IMR-90 (cell line): Measurements from ENCODE around the gene BPIFA3. TPM values are rescaled to one million over a fixed set of nuclear protein-coding genes. Genes with fewer than 3 reads are reported as not detected.

Experiments
- ATAC-seq: fragments of 200-7000 bp; cut with Tn5 transposase; 2 replicates; pipeline ENCODE4 v1.9.1; 2020; ENCODE audit warnings: low read depth, mild to moderate bottlenecking, moderate library complexity
- BruUV-seq: library from RNA; stranded (reverse); fragments of 400-500 nt; replicated peaks from 2 replicates; lab custom pipeline; 2021; lab: Mats Ljungman, UMichigan
- CTCF ChIA-PET: fragments of 300-600 bp; formaldehyde crosslinking; extraction: SDS; loops from one replicate; lab custom pipeline; 2021; ENCODE audit warnings: antibody characterized with exemption; lab: Yijun Ruan, JAX
- POLR2A ChIA-PET: fragments of 300-600 bp; sonication (Branson Sonifier 250); formaldehyde crosslinking; loops from one replicate; lab custom pipeline; 2022; ENCODE audit warnings: antibody characterized with exemption; ENCODE audit not compliant: unreplicated experiment; lab: Charles Lee
- DNase-seq: peaks from one replicate; pipeline ENCODE4 v3.0.0; 2013
- H2AFZ ChIP-seq: replicated peaks from 2 replicates; pipeline ENCODE3; 2013; ENCODE audit warnings: low read length, mild to moderate bottlenecking; ENCODE audit not compliant: poor library complexity
- H2AK5ac ChIP-seq: 2 replicates; pipeline ENCODE4 v1.6.1; 2013; ENCODE audit warnings: low read depth, low read length, inconsistent platforms
- H2AK9ac ChIP-seq: replicated peaks from 2 replicates; pipeline ENCODE3; 2013; ENCODE audit warnings: mild to moderate bottlenecking, low read depth, low read length, moderate library complexity; ENCODE audit not compliant: poor library complexity
- H2BK120ac ChIP-seq: 2 replicates; pipeline ENCODE4 v1.6.1; 2013; ENCODE audit warnings: low read depth, low read length, inconsistent platforms
- H2BK15ac ChIP-seq: 3 replicates; pipeline ENCODE4 v1.6.1; 2013; ENCODE audit warnings: low read depth, low read length, inconsistent platforms
- H2BK20ac ChIP-seq: 2 replicates; pipeline ENCODE4 v1.6.1; 2013; ENCODE audit warnings: low read depth, mild to moderate bottlenecking, inconsistent platforms, low read length, moderate library complexity
- H2BK5ac ChIP-seq: 2 replicates; pipeline ENCODE4 v1.6.1; 2013; ENCODE audit warnings: mild to moderate bottlenecking, low read depth, low read length, inconsistent platforms; ENCODE audit not compliant: poor library complexity, severe bottlenecking
- H3K14ac ChIP-seq: replicated peaks from 2 replicates; pipeline ENCODE4 v1.6.1; 2013; ENCODE audit warnings: low read depth, low read length, inconsistent platforms
- H3K18ac ChIP-seq: 2 replicates; pipeline ENCODE4 v1.6.1; 2013; ENCODE audit warnings: low read depth, low read length, control low read depth
- H3K23ac ChIP-seq: 2 replicates; pipeline ENCODE4 v1.6.1; 2013; ENCODE audit warnings: low read depth, low read length, inconsistent platforms
- H3K27ac ChIP-seq: 2 replicates; pipeline ENCODE4 v1.5.1; 2013; ENCODE audit warnings: mild to moderate bottlenecking, control low read depth, low read length; ENCODE audit not compliant: insufficient read depth
- H3K27me3 ChIP-seq: 2 replicates; pipeline ENCODE4 v1.6.1; 2013; ENCODE audit warnings: low read length; ENCODE audit not compliant: control insufficient read depth, insufficient read depth
- H3K36me3 ChIP-seq: 2 replicates; pipeline ENCODE4 v1.6.1; 2013; ENCODE audit warnings: low read length, mixed read lengths; ENCODE audit not compliant: control insufficient read depth, insufficient read depth
- H3K4ac ChIP-seq: 2 replicates; pipeline ENCODE4 v1.6.1; 2013; ENCODE audit warnings: low read depth, low read length, inconsistent platforms
- H3K4me1 ChIP-seq: 2 replicates; pipeline ENCODE4 v1.6.1; 2013; ENCODE audit warnings: low read length, mixed read lengths; ENCODE audit not compliant: control insufficient read depth, insufficient read depth
- H3K4me2 ChIP-seq: 2 replicates; pipeline ENCODE4 v1.6.1; 2013; ENCODE audit warnings: low read depth, mild to moderate bottlenecking, control low read depth, low read length, moderate library complexity
- H3K4me3 ChIP-seq: 2 replicates; pipeline ENCODE4 v1.5.1; 2013; ENCODE audit warnings: low read depth, mild to moderate bottlenecking, control low read depth, low read length, moderate library complexity; ENCODE audit not compliant: insufficient read depth
- H3K56ac ChIP-seq: 2 replicates; pipeline ENCODE4 v1.6.1; 2013; ENCODE audit warnings: low read length, inconsistent platforms; ENCODE audit not compliant: insufficient read depth; ENCODE audit errors: extremely low read depth
- H3K79me1 ChIP-seq, 2 experiments: 2 replicates each; pipeline ENCODE4 v1.6.1; 2013; ENCODE audit warnings: low read length in 2 of 2, inconsistent platforms in 1 of 2, low read depth in 1 of 2
- H3K9ac ChIP-seq: 2 replicates; pipeline ENCODE4 v1.6.1; 2013; ENCODE audit warnings: low read depth, low read length, control low read depth
- H3K9me1 ChIP-seq: 2 replicates; pipeline ENCODE4 v1.6.1; 2013; ENCODE audit warnings: low read length, inconsistent platforms; ENCODE audit not compliant: insufficient read depth
- H3K9me3 ChIP-seq: 2 replicates; pipeline ENCODE4 v1.6.1; 2013; ENCODE audit warnings: low read length; ENCODE audit not compliant: control insufficient read depth, insufficient read depth
- H4K20me1 ChIP-seq: 2 replicates; pipeline ENCODE4 v1.6.1; 2013; ENCODE audit warnings: low read length, inconsistent platforms; ENCODE audit not compliant: insufficient read depth
- H4K5ac ChIP-seq: 2 replicates; pipeline ENCODE4 v1.6.1; 2013; ENCODE audit warnings: mild to moderate bottlenecking, low read depth, low read length, control low read depth
- H4K8ac ChIP-seq, 2 experiments: 2 replicates each; pipeline ENCODE4 v1.6.1; 2013; ENCODE audit warnings: low read depth in 2 of 2, low read length in 2 of 2, control low read depth in 1 of 2, inconsistent platforms in 1 of 2
- H4K91ac ChIP-seq: 2 replicates; pipeline ENCODE4 v1.6.1; 2013; ENCODE audit warnings: low read depth, low read length, inconsistent platforms; ENCODE audit not compliant: insufficient read depth
- BHLHE40 ChIP-seq: fragments of 150-350 bp; IDR thresholded peaks from 2 replicates; pipeline ENCODE4 v1.6.1; 2016; ENCODE audit warnings: mild to moderate bottlenecking, low read depth, low read length
- CEBPB ChIP-seq: IDR thresholded peaks from 2 replicates; pipeline ENCODE4 v1.6.1; 2012; ENCODE audit warnings: low read depth, low read length, improper control_type of control experiment
- CHD1 ChIP-seq: IDR thresholded peaks from 2 replicates; pipeline ENCODE4 v1.6.1; 2012; ENCODE audit warnings: low read depth, low read length, improper control_type of control experiment
- FOS ChIP-seq: fragments of 150-350 bp; IDR thresholded peaks from 2 replicates; pipeline ENCODE4 v1.6.1; 2016; ENCODE audit warnings: low read depth, low read length
- MAFK ChIP-seq: IDR thresholded peaks from 2 replicates; pipeline ENCODE4 v1.6.1; 2012; ENCODE audit warnings: low read depth, low read length, improper control_type of control experiment
- MAZ ChIP-seq: IDR thresholded peaks from 2 replicates; pipeline ENCODE4 v1.6.1; 2012; ENCODE audit warnings: low read depth, mild to moderate bottlenecking, low read length, improper control_type of control experiment, moderate library complexity, borderline replicate concordance
- MXI1 ChIP-seq: IDR thresholded peaks from 2 replicates; pipeline ENCODE4 v1.6.1; 2012; ENCODE audit warnings: low read depth, mild to moderate bottlenecking, low read length, moderate library complexity, borderline replicate concordance
- NFE2L2 ChIP-seq: fragments of 150-350 bp; IDR thresholded peaks from 2 replicates; pipeline ENCODE4 v1.6.1; 2016; ENCODE audit warnings: low read depth, mild to moderate bottlenecking, low read length
- RAD21 ChIP-seq: IDR thresholded peaks from 2 replicates; pipeline ENCODE4 v1.6.1; 2012; ENCODE audit warnings: low read length, improper control_type of control experiment
- RFX5 ChIP-seq: IDR thresholded peaks from 2 replicates; pipeline ENCODE4 v1.8.0; 2012; ENCODE audit warnings: low read depth, mild to moderate bottlenecking, low read length, moderate library complexity
- SMC3 ChIP-seq: fragments of 150-350 bp; IDR thresholded peaks from 2 replicates; pipeline ENCODE4 v1.6.1; 2016; ENCODE audit warnings: low read depth, mild to moderate bottlenecking, antibody characterized with exemption, low read length, moderate library complexity
- USF2 ChIP-seq: fragments of 150-350 bp; IDR thresholded peaks from 2 replicates; pipeline ENCODE4 v1.6.1; 2017; ENCODE audit warnings: mild to moderate bottlenecking, antibody characterized with exemption, low read length, low read depth
- WGBS, 2 experiments: methylation state at CpG; one replicate each; pipeline versions ENCODE4 v1.1.5 to v1.1.7; 2013; ENCODE audit warnings: missing lambda C conversion rate in 2 of 2; ENCODE audit not compliant: insufficient read length in 1 of 2; ENCODE audit errors: extremely low coverage in 2 of 2; 5-methylcytosine and 5-hydroxymethylcytosine counted together
- dilution Hi-C: fragments of 300-500 bp; cut with HindIII; formaldehyde crosslinking; loops from one replicate; pipeline ENCODE4 v1.14.3; 2018; ENCODE audit warnings: low sequenced_read_pairs; ENCODE audit not compliant: unreplicated experiment
- in situ Hi-C: fragments of 300-500 bp; cut with MboI; formaldehyde crosslinking; loops from 3 replicates; pipeline ENCODE4 v1.14.3; 2019; ENCODE audit warnings: low sequenced_read_pairs, inconsistent platforms, mixed read lengths
- intact Hi-C: fragments of 100-400 bp; cut with micrococcal nuclease; formaldehyde crosslinking; loops from 2 replicates; pipeline ENCODE4 v1.10.0; 2022
- polyA plus RNA-seq, 3 experiments: library from polyadenylated mRNA; depleted of rRNA; stranded (reverse); fragments of >200 nt; gene quantifications; 2 replicates each; pipeline ENCODE4 v1.2.3, GENCODE V29; 2012; ENCODE audit warnings: low replicate concordance in 1 of 3
- total RNA-seq: library from RNA; depleted of rRNA; stranded (reverse); fragments of >200 nt; gene quantifications from 2 replicates; pipeline ENCODE4 v1.2.3, GENCODE V29; 2012
- TF ChIP-seq, protein P1 (sequence below): fragments of 150-350 bp; IDR thresholded peaks from 2 replicates; pipeline ENCODE4 v1.6.1; 2016; ENCODE audit warnings: low read depth, mild to moderate bottlenecking, low read length, moderate library complexity, borderline replicate concordance
- TF ChIP-seq, protein P2 (sequence below): conservative IDR thresholded peaks from 2 replicates; pipeline ENCODE4 v1.5.1; 2012; ENCODE audit warnings: mild to moderate bottlenecking, low read depth, low read length, improper control_type of control experiment

BPIFA3 gene
- total and polyA plus RNA-seq, 2 of the 4 experiments (the other 2 are of a cell fraction): not detected

GRCh38 chr20:33246077-33246476 lies 28.9 kb downstream of the BPIFA3 start:
- ChIA-PET CTCF (no interaction called here), POLR2A (no interaction called here)
- Histone ChIP-seq H2AFZ (no peak overlapping the region), H3K56ac (no peak overlapping the region), H3K4me3 (no peak overlapping the region), H3K4ac (no peak overlapping the region), H3K9me1 (no peaks in the 10 kb centered on the region), H3K4me2 (no peak overlapping the region), H3K9ac (no peak overlapping the region), H3K79me1 (no peaks in the 10 kb centered on the region), H3K23ac (no peak overlapping the region), H2AK5ac (no peak overlapping the region), H4K91ac (no peak overlapping the region), H3K9me3 (no peaks in the 10 kb centered on the region), H3K27me3 (no peaks in the 10 kb centered on the region; the same call in 1 of the 2 replicates), H4K5ac (no peak overlapping the region), H2BK15ac (no peak overlapping the region), H2AK9ac (no peak overlapping the region), H3K18ac (no peak overlapping the region), H3K14ac (no peak overlapping the region), H3K27ac (no peak overlapping the region), H3K36me3 (no peaks in the 10 kb centered on the region), H4K8ac (no peak overlapping the region), H4K20me1 (no peaks in the 10 kb centered on the region), H2BK20ac (no peak overlapping the region), H2BK120ac (no peak overlapping the region), H2BK5ac (no peak overlapping the region), H3K4me1 (no peaks in the 10 kb centered on the region)
- no peak for ATAC-seq
- dilution Hi-C loops: no loop called here
- no peak for TF ChIP-seq USF2
- TF ChIP-seq MXI1: no peak
- TF ChIP-seq RFX5: no peak
- TF ChIP-seq, protein P1, sequence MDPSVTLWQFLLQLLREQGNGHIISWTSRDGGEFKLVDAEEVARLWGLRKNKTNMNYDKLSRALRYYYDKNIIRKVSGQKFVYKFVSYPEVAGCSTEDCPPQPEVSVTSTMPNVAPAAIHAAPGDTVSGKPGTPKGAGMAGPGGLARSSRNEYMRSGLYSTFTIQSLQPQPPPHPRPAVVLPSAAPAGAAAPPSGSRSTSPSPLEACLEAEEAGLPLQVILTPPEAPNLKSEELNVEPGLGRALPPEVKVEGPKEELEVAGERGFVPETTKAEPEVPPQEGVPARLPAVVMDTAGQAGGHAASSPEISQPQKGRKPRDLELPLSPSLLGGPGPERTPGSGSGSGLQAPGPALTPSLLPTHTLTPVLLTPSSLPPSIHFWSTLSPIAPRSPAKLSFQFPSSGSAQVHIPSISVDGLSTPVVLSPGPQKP: no peak
- TF ChIP-seq, protein P2, sequence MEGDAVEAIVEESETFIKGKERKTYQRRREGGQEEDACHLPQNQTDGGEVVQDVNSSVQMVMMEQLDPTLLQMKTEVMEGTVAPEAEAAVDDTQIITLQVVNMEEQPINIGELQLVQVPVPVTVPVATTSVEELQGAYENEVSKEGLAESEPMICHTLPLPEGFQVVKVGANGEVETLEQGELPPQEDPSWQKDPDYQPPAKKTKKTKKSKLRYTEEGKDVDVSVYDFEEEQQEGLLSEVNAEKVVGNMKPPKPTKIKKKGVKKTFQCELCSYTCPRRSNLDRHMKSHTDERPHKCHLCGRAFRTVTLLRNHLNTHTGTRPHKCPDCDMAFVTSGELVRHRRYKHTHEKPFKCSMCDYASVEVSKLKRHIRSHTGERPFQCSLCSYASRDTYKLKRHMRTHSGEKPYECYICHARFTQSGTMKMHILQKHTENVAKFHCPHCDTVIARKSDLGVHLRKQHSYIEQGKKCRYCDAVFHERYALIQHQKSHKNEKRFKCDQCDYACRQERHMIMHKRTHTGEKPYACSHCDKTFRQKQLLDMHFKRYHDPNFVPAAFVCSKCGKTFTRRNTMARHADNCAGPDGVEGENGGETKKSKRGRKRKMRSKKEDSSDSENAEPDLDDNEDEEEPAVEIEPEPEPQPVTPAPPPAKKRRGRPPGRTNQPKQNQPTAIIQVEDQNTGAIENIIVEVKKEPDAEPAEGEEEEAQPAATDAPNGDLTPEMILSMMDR: no peak
- TF ChIP-seq SMC3: no peak
- TF ChIP-seq CHD1: no peak
- TF ChIP-seq CEBPB: no peak
- no peak for TF ChIP-seq MAZ
- TF ChIP-seq RAD21: no peak
- no peak for TF ChIP-seq NFE2L2
- no peak for TF ChIP-seq MAFK
- no peak for TF ChIP-seq FOS
- no peak for TF ChIP-seq BHLHE40
- DNase-seq: no peak
- no TSS peak for BruUV-seq
- 58% methylated on average over 2 of the region's 3 CpGs; no CpG with 5 or more reads in 1 of the 2 experiments for WGBS, 2 experiments
- intact Hi-C loops: no loop called here
- in situ Hi-C loops: no loop called here
